ENCODE results near the gene RNF208.

- TF ChIP-seq, protein P1, sequence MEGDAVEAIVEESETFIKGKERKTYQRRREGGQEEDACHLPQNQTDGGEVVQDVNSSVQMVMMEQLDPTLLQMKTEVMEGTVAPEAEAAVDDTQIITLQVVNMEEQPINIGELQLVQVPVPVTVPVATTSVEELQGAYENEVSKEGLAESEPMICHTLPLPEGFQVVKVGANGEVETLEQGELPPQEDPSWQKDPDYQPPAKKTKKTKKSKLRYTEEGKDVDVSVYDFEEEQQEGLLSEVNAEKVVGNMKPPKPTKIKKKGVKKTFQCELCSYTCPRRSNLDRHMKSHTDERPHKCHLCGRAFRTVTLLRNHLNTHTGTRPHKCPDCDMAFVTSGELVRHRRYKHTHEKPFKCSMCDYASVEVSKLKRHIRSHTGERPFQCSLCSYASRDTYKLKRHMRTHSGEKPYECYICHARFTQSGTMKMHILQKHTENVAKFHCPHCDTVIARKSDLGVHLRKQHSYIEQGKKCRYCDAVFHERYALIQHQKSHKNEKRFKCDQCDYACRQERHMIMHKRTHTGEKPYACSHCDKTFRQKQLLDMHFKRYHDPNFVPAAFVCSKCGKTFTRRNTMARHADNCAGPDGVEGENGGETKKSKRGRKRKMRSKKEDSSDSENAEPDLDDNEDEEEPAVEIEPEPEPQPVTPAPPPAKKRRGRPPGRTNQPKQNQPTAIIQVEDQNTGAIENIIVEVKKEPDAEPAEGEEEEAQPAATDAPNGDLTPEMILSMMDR (IDR thresholded peaks at IDR 0.05) = peak; percentile 26; the same call in 1 of the 2 replicates
- no peak for TF ChIP-seq ZFX (IDR thresholded peaks at IDR 0.05; ENCODE audit: borderline replicate concordance)
Observed at GRCh38 chr9:137227853-137228505, 5.9 kb upstream of the RNF208 start.

All from 22Rv1 (cell line).